Kidney tubule cell (primary cell): Measurements from ENCODE around the gene CALM1.
A peak's percentile ranks its signal among the peaks of the same experiment; 100 is the strongest.

ENCODE experiments used
- DNase-seq: peaks from one replicate; pipeline ENCODE4 v3.0.0-alpha.2; 2018; ENCODE audit warnings: low spot score

The CALM1 gene

DNA sequence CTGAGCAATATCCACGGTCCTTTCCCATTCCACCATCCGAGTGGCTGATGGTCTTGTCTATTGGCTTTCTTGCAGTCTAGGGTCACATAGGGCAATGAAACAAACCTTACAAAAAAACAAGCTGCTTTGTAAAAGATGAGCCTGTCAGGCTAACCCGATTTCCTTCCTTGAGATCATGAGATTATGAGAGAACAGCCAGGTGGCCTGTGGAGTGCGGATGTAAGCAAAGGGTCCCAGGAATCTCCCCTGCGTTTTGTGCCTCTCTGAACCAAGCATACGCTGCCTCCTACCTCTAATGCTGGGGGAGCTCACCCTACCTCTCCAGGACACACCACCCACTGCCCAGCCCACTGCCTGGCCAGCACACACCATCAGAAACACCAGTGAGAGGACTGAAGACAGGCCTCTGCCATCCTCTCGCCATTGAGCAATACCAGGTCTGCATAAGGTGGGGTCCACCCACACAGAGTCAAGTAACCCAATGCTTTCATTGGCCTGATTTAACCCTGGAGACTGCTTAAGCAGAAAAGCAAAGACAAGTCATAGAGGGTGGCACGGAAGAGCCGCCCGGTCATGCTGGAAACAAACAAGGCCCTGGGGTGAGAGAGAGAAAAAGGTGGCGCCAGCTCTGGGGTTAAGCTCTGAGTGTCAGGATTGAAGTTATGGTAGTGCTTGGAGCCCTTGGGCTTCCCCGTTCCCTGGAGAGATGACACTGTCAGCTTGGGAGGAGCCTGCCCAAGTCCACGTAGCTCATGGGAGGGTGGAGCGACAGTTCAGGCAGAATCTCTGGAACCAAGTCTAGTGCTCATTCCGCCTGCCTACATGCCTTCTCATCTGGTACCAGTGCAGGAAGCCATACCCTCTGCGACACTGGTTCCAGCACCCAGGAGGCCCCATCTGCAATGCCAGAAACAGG is 46.6 kb downstream of the CALM1 start:
- DNase-seq = peak; percentile 16

DNA sequence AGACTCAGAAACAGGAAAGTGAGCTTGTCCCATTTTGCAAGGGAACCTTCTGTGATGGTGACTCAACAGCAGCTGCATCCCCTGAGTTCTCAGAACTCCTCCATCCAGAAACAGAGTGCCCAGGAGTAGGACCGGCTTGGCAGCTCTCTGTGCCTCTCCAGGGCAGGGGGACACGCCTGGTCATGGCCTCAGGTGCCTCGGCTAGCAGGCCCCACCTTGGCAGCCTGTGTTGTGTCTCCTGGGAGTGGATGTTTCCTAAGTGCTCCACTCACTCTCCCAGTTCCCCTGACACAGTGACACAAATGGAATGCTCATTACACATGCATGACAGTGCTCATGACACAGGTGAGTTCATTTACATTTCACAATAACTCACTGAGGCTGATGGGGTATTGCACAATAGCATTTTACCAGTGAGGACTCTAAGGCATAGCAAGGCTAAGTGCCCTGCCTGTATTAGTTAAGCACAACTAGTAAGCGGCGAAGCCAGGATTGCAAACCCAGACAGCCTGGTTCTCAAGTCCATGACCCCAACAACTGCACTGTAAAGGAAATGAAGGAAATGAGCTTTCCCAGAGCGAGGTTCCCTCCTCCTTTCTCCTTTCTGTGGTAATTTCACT is 47.4 kb downstream of the CALM1 start:
- peak; percentile 92 for DNase-seq

DNA sequence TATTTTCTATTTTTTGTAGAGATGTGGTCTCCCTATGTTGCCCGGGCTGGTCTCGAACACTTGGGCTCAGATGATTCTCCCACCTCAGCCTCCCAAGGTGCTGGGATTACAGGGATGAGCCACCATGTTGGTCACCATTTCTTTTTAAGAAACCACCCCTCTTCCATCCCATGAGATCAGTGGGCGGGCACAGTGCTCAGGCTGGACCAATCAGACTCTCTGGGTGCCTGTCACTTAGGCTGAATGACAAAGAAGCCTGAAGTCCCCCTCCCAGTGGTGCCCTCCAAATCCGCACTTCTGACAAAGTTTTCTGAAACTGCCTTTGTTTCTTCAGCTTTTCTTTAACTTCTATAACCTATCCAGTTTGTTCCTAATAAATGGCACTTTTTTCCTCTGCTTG is 48.2 kb downstream of the CALM1 start:
- no peak for DNase-seq

DNA sequence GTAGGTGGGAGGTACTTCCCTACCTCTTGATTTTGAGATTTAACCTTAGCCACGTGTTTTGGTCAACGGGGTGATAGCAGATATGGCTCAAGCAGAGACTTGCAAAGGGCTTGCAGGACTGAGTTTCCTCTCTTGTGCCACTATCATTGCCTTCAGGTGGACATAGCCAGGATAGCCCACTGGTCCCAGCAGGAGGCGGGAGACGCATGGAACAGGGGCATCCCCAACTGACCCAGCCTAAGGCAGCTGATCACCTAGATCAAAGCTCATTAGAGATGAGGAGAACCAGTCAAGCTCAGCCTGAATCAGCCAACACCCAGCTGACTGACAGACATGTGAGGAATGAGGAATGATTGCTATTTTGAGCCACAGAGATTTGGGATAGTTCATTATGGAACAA is 49.6 kb downstream of the CALM1 start:
- DNase-seq = peak; percentile 25

DNA sequence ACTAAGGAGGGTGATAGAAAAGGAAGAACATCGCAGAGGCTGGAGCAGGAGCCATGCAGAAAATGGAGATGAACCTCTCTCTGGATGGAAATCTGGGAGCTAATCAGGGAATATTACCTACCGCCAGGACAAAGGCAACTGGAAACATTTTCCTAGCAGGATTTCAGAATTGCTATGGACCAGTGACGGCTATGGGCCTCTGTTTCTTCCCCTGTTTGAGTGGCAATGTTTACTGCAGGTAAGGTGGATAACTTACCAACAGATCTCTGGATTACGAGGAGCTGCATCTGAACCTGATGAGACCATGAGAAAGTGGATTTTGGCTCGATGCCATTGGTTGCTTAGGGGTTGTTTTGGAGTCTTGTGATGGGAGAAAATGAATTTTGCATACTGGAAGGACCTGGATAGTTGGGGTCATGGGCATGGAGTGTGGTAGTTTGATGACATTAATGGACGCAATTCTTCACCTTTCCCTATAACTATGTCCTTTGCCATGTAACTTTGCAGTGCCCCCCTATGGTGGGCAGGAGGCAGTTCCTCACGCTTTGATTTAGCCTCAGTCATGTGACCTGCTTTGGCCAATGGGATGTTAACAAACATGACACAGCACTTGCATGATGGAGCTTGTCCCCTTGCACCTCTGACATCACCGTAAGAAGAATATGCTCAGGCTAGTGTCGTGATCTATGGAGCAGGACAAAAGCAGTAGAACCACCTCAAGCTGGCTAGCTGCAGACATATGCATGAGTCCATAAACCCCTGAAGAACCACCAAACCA is 51.1 kb downstream of the CALM1 start:
- DNase-seq = no peak

DNA sequence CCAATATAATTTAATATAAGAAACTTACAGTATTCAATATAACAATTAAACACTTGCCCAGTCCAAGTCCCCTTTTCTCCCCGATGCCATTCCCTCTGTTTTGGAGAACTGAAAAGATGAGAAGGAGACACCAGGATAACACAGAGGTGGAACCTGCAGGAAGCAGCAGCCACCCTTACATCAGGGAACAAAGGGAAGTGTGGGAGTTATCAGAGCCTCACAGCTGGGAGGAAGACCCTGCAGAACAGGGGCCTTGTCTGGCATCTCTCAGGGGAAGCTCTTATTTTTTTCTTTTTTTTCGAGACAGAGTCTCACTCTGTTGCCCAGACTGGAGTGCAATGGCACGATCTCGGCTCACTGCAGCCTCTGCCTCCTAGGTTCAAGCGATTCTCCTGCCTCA is 52.6 kb downstream of the CALM1 start:
- DNase-seq = no peak

DNA sequence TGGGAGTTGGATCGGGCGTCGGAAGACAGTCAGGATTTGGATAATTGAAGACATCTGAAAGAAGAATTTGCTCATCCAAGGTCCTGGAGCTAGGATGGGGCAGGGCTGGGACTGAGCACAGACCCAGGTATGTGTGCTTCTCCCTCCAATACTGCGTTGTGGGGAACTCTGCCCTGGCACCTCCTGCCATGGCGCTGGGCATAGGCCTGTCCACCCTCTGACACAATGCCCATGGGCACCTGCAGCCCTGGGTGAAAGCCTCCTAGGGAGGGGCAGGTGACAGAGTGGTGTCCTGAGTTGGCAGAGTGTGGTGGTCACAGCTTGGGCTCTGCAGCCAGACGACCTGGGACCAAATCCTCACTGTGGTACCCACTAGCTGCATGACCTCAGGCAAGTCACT is 53.3 kb downstream of the CALM1 start:
- no peak for DNase-seq

DNA sequence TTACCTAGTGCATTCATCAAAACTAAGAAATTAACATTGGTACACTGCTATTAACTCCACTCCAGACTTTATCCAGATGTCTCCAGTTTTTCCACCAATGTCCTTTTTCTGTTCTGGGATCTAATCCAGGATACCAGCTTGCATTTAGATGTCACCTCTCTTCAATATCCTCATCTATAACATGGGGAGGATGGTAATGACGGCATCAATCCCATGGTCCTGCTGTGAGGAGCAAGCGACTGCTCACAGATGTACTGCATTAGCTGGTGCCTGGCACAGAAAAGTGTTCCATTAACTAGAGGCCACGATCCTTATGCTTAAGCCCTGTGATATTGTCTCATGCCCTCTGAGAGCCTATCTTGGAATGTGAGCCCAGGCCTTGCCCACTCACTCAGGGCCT is 53.8 kb downstream of the CALM1 start:
- DNase-seq = no peak

DNA sequence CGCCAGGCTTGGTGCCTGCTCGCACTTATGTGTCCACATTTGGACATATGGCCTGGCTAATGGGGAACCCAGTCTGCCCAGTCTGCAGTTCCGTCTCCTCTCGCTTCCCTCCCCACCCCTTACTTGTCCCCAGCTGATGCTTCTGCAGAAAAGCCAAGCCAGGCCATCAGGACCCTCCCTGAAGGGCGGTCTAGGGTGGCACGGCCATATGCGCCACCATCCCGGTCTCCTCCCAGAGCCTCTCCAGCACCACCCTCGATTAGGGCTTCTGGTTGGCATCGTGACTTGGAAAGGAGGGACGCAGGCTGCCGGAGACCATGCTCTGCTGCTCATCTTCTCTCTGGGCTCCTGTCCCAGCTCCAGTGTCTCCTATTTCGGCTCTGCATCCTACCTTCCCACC is 54.6 kb downstream of the CALM1 start:
- no peak for DNase-seq

DNA sequence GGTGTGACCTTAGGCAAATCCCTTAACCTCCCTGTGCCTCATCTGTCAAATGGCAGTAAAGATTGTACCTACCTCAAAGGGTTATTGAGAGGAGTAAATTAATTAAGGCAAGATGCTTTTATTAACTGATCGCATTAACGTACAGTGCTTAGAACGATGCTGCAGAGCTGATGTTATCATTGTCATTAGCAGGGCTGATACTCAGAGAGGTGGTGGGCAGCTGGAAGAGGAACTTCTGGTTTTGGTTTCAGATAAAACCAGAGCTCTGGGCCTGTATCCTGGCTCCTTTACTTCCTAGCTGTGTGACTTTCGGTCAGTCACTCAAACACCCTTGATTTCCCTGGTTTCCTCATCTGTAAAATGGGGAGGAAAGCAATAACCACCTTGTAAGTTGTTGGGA is 55.1 kb downstream of the CALM1 start:
- DNase-seq = no peak

DNA sequence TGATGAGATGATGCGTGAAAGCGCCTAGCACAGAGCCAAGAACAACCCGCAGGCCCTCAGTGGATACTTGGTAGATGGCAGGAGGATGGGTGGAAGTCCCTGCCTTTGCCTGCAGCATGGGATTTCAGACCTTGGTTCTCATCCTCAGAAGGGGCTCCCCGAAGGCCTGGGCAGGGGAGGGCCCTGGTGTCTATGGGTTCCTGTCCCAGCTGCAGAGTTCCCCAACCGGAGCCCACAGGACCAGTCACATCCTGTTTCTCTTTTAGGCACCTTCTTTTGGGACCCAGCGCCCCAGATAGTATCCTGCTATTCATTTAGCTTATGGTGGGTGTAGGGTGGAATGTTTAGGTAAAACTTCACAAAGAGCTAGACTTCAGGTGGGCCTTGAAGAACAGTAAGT is 55.5 kb downstream of the CALM1 start:
- no peak for DNase-seq

DNA sequence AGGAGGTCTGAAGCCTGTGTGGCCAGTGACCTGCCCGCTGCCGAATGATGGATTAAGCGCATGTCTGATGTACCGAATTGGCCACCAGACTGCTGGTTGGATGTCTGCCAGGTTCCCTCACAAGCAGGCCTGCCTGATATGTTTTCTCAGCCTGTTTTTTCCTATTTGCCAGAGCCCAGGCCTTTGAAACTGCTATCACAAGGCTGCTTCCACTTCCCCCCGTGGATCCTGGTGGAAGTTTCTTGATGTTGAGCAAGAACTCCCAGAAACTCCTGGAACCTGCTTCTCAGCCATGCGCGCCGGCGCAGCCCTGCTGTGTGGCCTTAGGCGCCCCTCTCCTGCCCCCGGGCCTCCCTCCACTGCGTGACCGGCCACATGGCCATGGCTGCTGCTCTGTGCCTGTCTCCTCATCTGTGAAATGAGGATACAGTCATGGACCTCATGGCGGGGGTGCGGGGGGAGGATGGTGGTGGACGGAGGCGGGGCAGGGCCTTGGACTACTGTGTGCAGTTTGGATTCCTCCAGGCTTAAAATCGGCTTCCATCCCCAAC is 56.6 kb downstream of the CALM1 start:
- peak; percentile 40 for DNase-seq

DNA sequence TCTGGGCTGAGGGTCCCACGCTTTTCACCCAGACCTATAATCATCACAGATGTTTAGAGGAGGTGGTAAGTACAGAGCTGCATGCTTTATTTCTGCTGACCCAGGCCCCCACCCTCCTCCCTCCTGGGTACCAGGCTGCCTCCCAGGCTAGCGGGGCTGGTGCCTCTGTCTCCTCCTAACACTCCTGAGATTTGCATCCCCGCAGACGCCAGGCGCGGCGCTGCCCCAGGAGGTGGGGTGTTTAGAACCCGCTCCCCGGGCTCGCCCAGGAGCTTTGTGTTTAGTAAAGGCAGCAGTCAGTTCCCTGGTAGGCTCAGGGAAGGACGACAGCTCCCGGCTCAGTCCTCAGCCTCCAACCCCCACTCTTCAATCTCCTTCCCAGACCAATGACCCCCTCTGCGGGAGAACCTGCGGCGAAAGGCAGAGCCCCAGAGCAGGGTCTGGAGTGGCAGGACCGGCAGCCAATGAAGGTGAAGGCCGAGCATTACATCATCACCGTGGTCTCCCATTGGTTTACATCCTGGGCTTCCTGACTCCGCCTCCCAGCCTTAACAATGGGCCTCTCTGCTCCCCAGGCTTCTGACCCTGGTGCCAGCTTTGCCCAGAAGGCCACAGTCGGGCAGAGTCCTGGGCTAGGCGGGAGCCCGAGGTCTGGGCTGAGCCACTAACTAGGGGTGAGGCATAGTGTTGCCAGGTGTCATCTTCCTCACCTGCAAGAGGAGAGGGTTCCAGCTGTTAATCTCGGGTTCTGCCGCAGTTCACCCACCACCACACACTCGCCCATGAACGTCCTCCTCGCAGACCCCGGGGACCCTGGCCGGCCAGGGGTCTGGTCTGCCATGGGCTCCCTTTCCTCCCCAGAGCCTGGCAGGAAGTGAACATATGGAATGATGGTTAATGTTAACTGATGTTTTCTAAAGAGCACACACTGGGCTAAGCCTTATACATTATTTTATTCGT is 57.5 kb downstream of the CALM1 start:
- DNase-seq = peak; percentile 90

DNA sequence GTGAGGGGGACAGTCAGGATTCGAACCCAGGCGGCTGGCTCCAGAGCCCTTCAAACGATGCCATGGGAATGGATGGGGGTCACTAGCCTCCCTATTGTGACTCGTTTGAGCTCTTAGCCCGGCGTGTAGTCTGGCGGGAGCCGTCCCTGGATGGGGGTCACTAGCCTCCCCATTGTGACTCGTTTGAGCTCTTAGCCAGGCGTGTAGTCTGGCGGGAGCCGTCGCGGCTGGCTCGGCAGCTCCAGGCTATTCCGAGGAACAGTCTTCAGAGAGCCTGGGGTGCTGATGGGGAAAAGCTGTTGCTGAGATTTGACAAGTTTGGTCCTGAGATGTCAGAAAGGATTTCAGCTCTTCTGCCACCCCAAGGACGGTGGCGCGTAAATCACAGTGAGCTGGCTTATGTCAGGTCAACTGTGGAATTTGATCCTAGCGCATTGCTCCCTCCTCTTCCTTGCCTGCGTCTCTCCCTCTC is 58.3 kb downstream of the CALM1 start:
- peak; percentile 8 for DNase-seq

DNA sequence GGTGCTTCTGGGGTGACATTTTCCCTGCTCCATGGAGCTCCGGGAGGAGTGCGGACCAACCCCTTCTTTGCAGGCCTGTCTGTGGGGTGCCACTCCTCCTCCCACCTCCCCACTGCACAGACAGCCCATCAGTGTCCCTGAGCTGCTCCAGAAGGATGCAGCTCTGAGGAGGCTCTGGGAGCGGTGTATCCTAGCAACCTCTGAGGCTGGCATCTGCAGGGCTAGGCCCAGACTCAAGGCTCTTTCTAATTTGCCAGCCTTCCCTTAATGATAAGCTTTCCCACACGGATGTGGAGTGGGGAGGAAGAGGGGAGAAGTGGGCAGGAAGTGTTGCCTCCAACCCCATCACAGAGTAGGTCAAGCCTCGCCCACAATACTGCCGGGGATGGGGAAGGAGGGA is 59.7 kb downstream of the CALM1 start:
- DNase-seq = no peak

DNA sequence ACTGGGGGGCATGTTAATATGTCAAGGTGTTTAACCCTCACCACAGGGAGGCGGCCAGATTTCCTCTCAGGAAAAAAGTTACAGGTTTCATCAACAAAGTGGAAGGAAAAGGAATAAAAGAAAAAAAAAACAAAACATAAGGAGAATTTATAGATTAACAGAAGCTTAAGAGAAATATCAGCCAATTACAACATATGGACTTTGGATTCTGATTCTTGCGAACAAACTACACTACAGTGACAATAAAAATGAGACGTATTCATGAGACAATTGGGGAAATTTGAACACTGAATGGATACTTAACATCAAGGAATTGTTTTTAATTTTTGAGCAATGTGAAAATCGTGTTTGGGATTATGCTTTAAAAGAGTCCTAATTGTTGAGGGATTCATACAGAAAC is 60.4 kb downstream of the CALM1 start:
- no peak for DNase-seq
